Stimulated activated naive CD4-positive, alpha-beta T cell treated with Interleukin-2 at 50 U/mL for 16 hours (primary cell): ENCODE measurements around the gene CES3.
"Not testable (repeated sequence)": the region's sequence is repeated elsewhere in the genome, so short reads cannot be mapped to it uniquely, and the experiment has no call there.

Experiments used
- DNase-seq: peaks from one replicate; lab custom pipeline; 2025; lab: John Stamatoyannopoulos, UW

The CES3 gene

GRCh38 chr16:66946541-66946940, 14.5 kb upstream of the CES3 start:
- no peak for DNase-seq

DNA sequence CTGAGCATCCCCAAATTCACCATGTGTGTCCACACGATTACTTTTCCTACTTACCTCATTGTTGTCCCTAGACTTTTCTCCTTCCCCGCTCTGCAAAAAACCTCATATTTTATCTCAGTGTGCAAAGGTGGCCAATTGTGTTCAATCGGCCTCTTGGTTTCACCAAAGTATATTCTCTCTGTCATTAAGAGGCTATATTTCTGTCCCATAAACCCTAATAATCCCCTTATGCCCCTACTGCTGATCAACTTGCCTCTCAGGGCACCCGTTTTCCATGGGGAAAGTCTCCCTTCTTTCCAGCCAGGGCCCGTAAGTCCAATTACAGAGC, 14.1 kb upstream of the CES3 start:
- no peak for DNase-seq

DNA sequence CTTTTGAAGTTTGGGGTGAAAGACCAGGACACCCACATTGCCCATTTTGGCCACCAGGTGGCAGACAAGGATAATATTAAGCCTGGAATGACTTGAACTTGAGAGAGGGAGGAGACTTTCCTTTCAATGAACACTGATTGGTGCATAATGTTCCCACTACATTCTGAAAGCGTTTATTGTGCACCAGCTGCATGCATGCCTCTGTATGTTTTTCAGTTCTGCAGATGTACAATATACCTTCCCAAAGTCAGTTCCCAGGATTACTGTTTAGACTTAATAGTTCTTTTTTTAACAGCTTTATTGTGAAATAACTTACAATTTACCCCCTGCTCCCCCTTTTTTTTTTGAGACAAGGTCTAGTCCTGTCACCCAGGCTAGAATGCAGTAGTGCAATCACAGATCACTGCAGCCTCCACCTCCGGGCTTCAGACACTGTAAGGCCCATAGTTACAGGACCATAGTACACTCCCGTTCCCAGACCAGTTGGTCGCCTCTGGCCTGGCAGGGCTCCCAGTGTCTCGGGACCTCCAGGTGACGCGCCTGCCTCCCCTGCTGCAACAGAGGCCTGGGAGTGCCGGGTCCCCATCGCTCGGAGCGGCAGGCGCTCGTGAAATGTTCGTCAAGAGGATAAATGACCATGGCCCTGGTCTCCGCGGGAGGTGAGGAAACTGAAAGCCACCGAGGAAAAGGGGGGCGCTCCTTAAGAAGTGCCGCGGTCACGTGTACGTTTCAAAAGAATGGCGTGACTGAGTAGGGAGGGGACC, 13.6 kb upstream of the CES3 start:
- peak; percentile 68 for DNase-seq

DNA sequence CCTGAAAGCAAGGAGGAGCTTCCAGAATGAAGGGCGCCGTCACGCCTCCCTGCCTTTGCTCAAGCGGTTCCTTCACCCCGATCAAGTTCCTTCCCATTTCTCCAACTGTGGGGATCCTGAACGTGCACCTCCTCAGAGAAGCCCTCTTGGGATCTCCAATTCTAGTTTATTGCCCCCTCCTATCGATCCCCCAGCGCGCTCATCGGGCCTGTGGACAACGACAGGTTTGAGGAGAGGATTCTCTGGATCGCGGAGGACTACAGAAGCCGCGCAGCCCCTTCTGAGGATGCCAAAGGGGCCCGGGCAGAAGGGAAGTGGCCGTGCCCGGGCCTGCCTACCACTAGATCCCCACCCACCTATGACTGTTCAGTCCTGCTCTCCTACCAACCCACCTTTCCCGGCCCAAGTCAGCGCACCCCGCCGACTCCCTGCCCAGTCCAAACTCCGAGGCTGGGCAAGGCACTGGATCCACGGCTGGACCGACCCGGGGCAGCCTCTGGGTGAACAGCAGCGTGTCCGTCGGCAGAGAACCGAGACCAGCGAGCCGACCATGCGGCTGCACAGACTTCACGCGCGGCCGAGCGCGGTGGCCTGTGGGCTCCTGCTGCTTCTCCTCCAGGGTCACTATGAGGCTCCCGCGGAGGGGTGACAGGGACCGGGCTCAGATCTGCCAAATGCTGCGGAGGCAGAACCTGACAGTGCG, 12.8 kb upstream of the CES3 start:
- DNase-seq = no peak

GRCh38 chr16:66948837-66949225, 12.2 kb upstream of the CES3 start:
- no peak for DNase-seq

DNA sequence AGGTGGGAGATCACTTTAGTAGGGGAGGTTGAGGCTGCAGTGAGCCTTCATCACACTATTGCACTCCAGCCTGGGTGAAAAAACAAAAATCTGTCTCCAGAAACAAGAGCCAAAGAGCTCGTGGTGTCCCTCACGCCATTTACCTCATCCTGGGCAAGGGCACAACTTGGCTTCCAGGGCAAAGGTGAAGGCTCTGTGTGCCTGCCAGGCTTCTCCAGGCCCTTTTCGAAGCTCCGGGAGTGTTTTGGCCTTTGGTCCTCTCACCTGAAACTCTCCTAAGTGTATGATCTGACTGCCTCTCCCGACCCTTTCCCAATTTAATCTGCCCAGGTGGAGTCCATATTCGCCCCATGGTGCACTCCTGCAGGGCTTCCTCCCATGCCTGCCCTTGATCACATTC, 11.6 kb upstream of the CES3 start:
- DNase-seq = no peak

- DNase-seq = no peak
Measured at GRCh38 chr16:66950437-66950836, 10.6 kb upstream of the CES3 start.

DNA sequence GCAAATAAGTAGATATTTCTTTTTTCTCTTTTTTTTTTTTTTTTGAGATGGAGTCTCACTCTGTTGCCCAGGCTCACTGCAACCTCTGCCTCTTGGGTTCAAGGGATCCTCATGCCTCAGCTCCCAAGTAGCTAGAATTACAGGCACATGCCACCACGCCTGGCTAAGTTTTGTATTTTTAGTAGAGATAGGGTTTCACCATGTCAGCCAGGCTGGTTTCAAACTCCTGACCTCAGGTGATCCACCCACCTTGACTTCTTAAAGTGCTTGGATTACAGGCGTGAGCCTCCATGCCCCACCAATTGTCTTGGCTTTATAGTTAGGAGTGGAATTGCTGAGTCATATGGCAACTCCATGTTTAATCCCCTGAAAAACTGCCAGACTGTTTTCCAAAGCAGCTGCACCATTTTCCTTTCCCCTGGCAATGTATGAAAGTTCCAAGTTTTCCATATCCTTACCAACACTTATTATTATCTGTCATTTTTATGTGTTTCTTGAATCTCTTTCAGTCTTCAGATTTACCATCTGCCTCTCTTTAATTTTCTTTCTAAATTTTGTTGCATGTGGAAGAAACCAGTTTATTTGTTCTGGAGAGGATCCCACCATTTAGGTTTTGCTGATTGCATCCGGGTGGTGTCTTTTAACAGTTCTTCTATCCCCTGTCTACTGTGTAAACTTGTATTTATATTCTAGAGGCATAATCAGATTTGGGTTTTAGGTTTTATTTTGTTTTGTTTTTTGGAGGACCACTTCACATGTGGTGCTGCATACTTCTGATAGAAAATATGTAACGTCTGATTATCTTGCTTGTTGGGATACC, 9.9 kb upstream of the CES3 start:
- DNase-seq = no peak

GRCh38 chr16:66952430-66953110, 8.5 kb upstream of the CES3 start:
- no peak for DNase-seq

- DNase-seq = no peak
Measured at GRCh38 chr16:66953462-66954096, 7.5 kb upstream of the CES3 start.

GRCh38 chr16:66954097-66954659, 6.9 kb upstream of the CES3 start:
- peak; percentile 65 for DNase-seq

DNA sequence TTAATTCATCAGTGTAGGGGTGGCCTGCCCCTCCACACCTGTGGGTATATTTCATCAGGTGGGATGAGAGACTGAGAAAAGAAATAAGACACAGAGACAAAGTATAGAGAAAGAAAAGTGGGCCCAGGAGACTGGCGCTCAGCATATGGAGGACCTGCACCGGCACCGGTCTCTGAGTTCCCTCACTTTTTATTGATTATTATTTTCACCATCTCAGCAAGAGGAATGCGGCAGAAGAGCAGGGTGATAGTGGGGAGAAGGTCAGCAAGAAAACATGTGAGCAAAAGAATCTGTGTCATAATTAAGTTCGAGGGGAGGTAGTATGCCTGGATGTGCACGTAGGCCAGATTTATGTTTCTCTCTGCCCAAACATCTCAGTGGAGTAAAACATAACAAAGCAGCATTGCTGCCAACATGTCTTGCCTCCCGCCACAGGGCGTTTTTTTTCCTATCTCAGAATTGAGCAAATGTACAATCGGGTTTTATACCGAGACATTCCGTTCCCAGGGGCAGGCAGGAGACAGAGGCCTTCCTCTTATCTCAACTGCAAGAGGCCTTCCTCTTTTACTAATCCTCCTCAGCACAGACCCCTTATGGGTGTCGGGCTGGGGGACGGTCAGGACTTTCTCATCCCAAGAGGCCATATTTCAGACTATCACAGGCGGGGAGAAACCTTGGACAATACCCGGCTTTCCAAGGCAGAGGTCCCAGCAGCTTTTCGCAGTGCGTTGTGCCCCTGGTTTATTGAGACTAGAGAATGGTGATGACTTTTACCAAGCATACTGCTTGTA, 5.5 kb upstream of the CES3 start:
- DNase-seq = not testable (repeated sequence)

DNA sequence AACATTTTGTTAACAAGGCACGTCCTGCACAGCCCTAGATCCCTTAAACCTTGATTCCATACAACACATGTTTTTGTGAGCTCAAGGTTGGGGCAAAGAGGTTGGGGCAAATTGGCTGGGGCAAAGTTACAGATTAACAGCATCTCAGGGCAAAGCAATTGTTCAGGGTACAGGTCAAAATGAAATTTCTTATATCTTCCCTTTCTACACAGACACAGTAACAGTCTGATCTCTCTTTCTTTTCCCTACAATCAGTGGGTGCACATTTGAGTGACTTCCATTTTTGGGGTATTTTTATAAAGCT, 5.0 kb upstream of the CES3 start:
- not testable (repeated sequence) for DNase-seq

- DNase-seq = no peak
Measured at GRCh38 chr16:66958857-66959703, 2.0 kb upstream of the CES3 start.

DNA sequence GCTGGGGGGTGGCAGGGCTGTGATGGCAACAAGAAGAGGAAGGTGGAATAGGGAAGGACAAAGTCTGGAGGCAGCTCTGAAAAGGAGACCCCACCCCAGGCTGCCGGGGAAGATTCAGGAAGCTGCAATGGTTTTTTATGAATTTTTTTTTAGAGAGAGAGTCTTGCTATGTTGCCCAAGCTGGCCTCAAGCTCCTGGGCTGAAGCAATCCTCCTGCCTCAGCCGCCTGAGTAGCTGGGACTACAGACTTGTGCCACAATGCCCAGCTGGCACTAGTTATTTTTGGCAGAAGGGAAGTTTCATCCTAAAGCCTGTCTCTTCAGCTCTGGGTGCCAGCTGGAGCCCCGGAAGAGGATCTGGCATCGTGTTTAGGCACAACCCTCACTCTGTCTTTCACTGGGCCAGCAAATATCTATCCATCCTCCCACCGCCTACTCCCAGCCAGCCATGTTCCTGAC, 1.3 kb upstream of the CES3 start:
- no peak for DNase-seq

DNA sequence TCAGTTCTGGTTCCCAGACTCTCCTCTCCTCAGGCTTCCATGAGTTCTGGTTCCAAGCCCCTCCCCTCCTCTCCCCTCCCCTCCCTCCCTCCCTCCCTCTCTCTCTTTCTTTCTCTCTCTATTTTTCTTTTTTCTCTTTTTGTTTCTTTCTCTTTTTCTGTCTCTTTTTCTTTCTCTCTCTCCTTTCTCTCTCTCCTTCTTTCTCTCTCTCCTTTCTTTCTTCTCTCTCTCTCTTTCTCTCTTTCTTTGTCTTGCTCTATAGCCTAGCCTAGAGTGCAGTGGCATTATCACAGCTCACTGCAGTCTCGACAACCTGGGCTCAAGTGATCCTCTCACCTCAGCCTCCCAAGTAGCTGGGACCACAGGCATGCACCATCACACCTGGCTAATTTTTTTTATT, 796 bp upstream of the CES3 start:
- DNase-seq = no peak

GRCh38 chr16:66961914-66962313, 848 bp downstream of the CES3 start:
- DNase-seq = no peak

- no peak for DNase-seq
Measured at GRCh38 chr16:66964049-66964448, 3.0 kb downstream of the CES3 start.

DNA sequence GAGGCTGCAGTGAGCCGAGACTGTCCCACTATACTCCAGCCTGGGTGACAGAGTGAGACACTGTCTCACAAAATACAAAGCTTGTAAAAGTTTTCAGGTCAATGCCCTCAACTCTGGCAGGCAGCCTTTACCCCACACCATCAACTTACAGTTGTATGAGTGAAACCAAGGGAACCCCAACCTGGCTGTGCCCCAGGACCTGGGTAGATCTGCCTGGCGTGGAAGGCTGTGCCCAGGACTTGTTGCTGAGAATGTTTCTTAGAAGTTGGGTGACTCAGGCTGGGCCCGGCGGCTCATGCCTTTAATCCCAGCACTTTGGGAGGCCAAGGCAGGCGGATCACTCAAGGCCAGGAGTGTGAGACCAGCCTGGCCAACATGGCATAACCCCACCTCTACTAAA, 7.8 kb downstream of the CES3 start:
- DNase-seq = no peak
